Adrenal gland (tissue), 12 donors: ENCODE measurements around the gene PLK5. TPM values are rescaled to one million over a fixed set of nuclear protein-coding genes. Genes with fewer than 3 reads are reported as not detected.

Source experiments
- DNase-seq, 7 donors: peaks; one replicate each; pipeline ENCODE4 v3.0.0-alpha.2; 2019 to 2020
- H3K27ac ChIP-seq, 5 donors: fragments of 200-600 bp; sonication (generic) in 4 of 5; 1 replicate in 3 of 5; 2 replicates in 2 of 5; pipeline versions ENCODE4 v1.5.1 to v1.8.0; 2016 to 2020; ENCODE audit warnings: mild to moderate bottlenecking in 1 of 5
- H3K27me3 ChIP-seq: fragments of 200-600 bp; 2 replicates; pipeline ENCODE4 v1.8.0; 2021
- H3K36me3 ChIP-seq, 2 donors: fragments of 200-600 bp; replicated peaks in 1 of 2; 1 replicate in 1 of 2; 2 replicates in 1 of 2; pipeline versions ENCODE4 v1.5.1 to v1.8.0; 2018 to 2022
- H3K4me1 ChIP-seq, 2 donors: fragments of 200-600 bp; replicated peaks in 1 of 2; 1 replicate in 1 of 2; 2 replicates in 1 of 2; pipeline versions ENCODE4 v1.5.1 to v1.8.0; 2018 to 2021
- H3K4me3 ChIP-seq, 4 donors: fragments of 200-600 bp; sonication (generic) in 3 of 4; one replicate each; pipeline ENCODE4 v1.5.1; 2016 to 2018
- H3K9me3 ChIP-seq, 3 donors: fragments of 200-600 bp; sonication (generic) in 1 of 3; replicated peaks in 1 of 3; 1 replicate in 2 of 3; 2 replicates in 1 of 3; pipeline versions ENCODE4 v1.5.1 to v1.8.0; 2016 to 2021
- CTCF ChIP-seq, 6 experiments: fragments of 450-650 bp in 4 of 6; fragments of 200-600 bp in 2 of 6; sonication (generic) in 1 of 6; IDR thresholded peaks; 1 replicate in 5 of 6; 2 replicates in 1 of 6; pipeline versions ENCODE4 v1.5.1 to v1.8.0; 2016 to 2021; ENCODE audit warnings: antibody characterized with exemption in 6 of 6, mild to moderate bottlenecking in 2 of 6, moderate library complexity in 1 of 6
- POLR2A ChIP-seq, 2 donors: fragments of 450-650 bp; IDR thresholded peaks; one replicate each; pipeline ENCODE4 v1.6.1; 2017; ENCODE audit warnings: antibody characterized with exemption in 2 of 2, mild to moderate bottlenecking in 2 of 2, moderate library complexity in 1 of 2
- WGBS, 4 donors: extraction: QIAGEN DNeasy Blood & Tissue Kit in 2 of 4; methylation state at CpG; one replicate each; pipeline versions ENCODE4 v1.1.5 to v1.1.7; 2013 to 2017; 5-methylcytosine and 5-hydroxymethylcytosine counted together
- intact Hi-C, 2 donors: fragments of 100-400 bp; cut with DNase I; formaldehyde crosslinking; loops; one replicate each; pipeline versions ENCODE4 v1.14.1 to v1.15.0; 2022 to 2023
- polyA plus RNA-seq, 3 donors: library from polyadenylated mRNA; stranded (reverse); fragments of 200-250 nt in 2 of 3; fragments of 350-450 nt in 1 of 3; fragmentation: Illumina TruSeq in 1 of 3; extraction: RNeasy Lipid Tissue Mini Kit (QIAGEN cat#74804) in 1 of 3; gene quantifications; one replicate each; pipeline ENCODE4 v1.2.3, GENCODE V29; 2013 to 2014
- total RNA-seq, 9 donors: library from RNA; depleted of rRNA in 4 of 9; stranded (reverse); fragments of >200 nt in 4 of 9; fragments of 120-200 nt in 1 of 9; fragmentation: NEBNext Ultra II Directional in 1 of 9; extraction: Animal tissue kit (Norgen Biotek cat#: 25700) in 1 of 9; gene quantifications; one replicate each; pipeline versions ENCODE4 v1.1.0 to v1.2.4, GENCODE V29; 2013 to 2023
- donor health status: healthy with polysubstance abuse.
- donor health status: Bipolar disorder and iron deficiency.
- donor health status: DM: yes; HTN: yes; CAD: no.
- donor health status: DM: no; HTN: no; CAD: no.
- donor health status: DM: no; HTN: no; CAD: no.
- donor health status: DM: yes; HTN: yes; CAD: no.

The PLK5 gene
- total and polyA plus RNA-seq, 12 donors, result 0.15 to 1.0 (median 0.32) TPM; not detected in 8

GRCh38 chr19:1576242-1577089 lies 52.6 kb downstream of the PLK5 start:
- no peaks in the 10 kb centered on the region for H3K27me3 ChIP-seq
- H3K4me3 ChIP-seq, result no peak overlapping the region
- intact Hi-C loops, result no loop called here
- H3K9me3 ChIP-seq, result no peaks in the 10 kb centered on the region
- TF ChIP-seq POLR2A (IDR thresholded peaks at IDR 0.05), result no peak
- no peak for TF ChIP-seq CTCF (IDR thresholded peaks at IDR 0.05)
- no peak overlapping the region for H3K27ac ChIP-seq
- no peak for DNase-seq
- 83 to 95% (median 88%) methylated on average over 14 to 30 of the region's 30 CpGs for WGBS, 4 donors
- H3K36me3 ChIP-seq, result peaks cover 0 to 44% of the 10 kb centered on the region in 2 donors
- H3K4me1 ChIP-seq, result no peaks in the 10 kb centered on the region

- TF ChIP-seq POLR2A (IDR thresholded peaks at IDR 0.05), result no peak
- no peak for TF ChIP-seq CTCF (IDR thresholded peaks at IDR 0.05)
- H3K27ac ChIP-seq, result no peak overlapping the region
- WGBS, 4 donors, result 82 to 88% (median 85%) methylated on average over 14 to 41 of the region's 41 CpGs
- intact Hi-C loops, result no loop called here
- no peak overlapping the region for H3K4me3 ChIP-seq
- H3K4me1 ChIP-seq, result no peaks in the 10 kb centered on the region
- H3K9me3 ChIP-seq, result no peaks in the 10 kb centered on the region
- H3K27me3 ChIP-seq, result no peaks in the 10 kb centered on the region
- no peak for DNase-seq
- H3K36me3 ChIP-seq, result peaks cover 0 to 52% of the 10 kb centered on the region in 2 donors
These were observed 53.4 kb downstream of the PLK5 start for GRCh38 chr19:1577090-1577928.

- H3K27ac ChIP-seq, result no peak overlapping the region
These were observed 54.2 kb downstream of the PLK5 start for GRCh38 chr19:1577929-1578618.

More at GRCh38 chr19:1577929-1578618, 54.2 kb downstream of the PLK5 start:
- TF ChIP-seq POLR2A (IDR thresholded peaks at IDR 0.05), result no peak
- no peak for TF ChIP-seq CTCF (IDR thresholded peaks at IDR 0.05)
- 88 to 90% (median 89%) methylated on average over 28 to 48 of the region's 49 CpGs for WGBS, 4 donors
- peaks cover 0 to 58% of the 10 kb centered on the region in 2 donors for H3K36me3 ChIP-seq
- no peaks in the 10 kb centered on the region for H3K27me3 ChIP-seq
- intact Hi-C loops, result no loop called here
- H3K9me3 ChIP-seq, result no peaks in the 10 kb centered on the region
- DNase-seq, result no peak
- no peaks in the 10 kb centered on the region for H3K4me1 ChIP-seq
- no peak overlapping the region for H3K4me3 ChIP-seq
